H1 (cell line): ENCODE measurements around the gene SCMH1. TPM values are rescaled to one million over a fixed set of nuclear protein-coding genes. Genes with fewer than 3 reads are reported as not detected.
"Not testable (repeated sequence)": the region's sequence is repeated elsewhere in the genome, so short reads cannot be mapped to it uniquely, and the experiment has no call there.

Source experiments
- CTCF ChIA-PET: fragments of 300-600 bp; sonication (Branson Sonifier 250); formaldehyde crosslinking; loops from one replicate; lab custom pipeline; 2021; ENCODE audit not compliant: partially characterized antibody; lab: Charles Lee
- POLR2A ChIA-PET: fragments of 300-600 bp; sonication (Branson Sonifier 250); formaldehyde crosslinking; loops from one replicate; lab custom pipeline; 2021; ENCODE audit warnings: inconsistent platforms; ENCODE audit not compliant: partially characterized antibody; lab: Charles Lee
- DNase-seq, 2 experiments: peaks; one replicate each; pipeline versions ENCODE4 v3.0.0 to v3.0.0-alpha.2; 2010 to 2022; ENCODE audit warnings: low spot score in 2 of 2, low read depth in 1 of 2, mixed read lengths in 1 of 2
- FAIRE-seq: peaks from 2 replicates; lab custom pipeline; 2011; peaks lifted over from hg19 to GRCh38; lab: Jason Lieb, UNC
- H2AFZ ChIP-seq: 2 replicates; pipeline ENCODE4 v1.8.1; 2012; ENCODE audit warnings: low read length, inconsistent platforms
- H2AK5ac ChIP-seq: 2 replicates; pipeline ENCODE4 v1.6.1; 2013; ENCODE audit warnings: low read depth, low read length
- H2BK120ac ChIP-seq: replicated peaks from 2 replicates; pipeline ENCODE3; 2013; ENCODE audit warnings: low read depth, low read length, inconsistent platforms
- H2BK12ac ChIP-seq: 2 replicates; pipeline ENCODE4 v1.6.1; 2013; ENCODE audit warnings: low read depth, low read length
- H2BK15ac ChIP-seq: 2 replicates; pipeline ENCODE4 v1.6.1; 2013; ENCODE audit warnings: low read length
- H2BK20ac ChIP-seq: 2 replicates; pipeline ENCODE4 v1.6.1; 2013; ENCODE audit warnings: low read length
- H2BK5ac ChIP-seq: 2 replicates; pipeline ENCODE4 v1.6.1; 2013; ENCODE audit warnings: low read depth, low read length
- H3K14ac ChIP-seq: 2 replicates; pipeline ENCODE4 v1.6.1; 2013; ENCODE audit warnings: inconsistent platforms; ENCODE audit not compliant: insufficient read length
- H3K18ac ChIP-seq: 2 replicates; pipeline ENCODE4 v1.6.1; 2013; ENCODE audit warnings: low read length; ENCODE audit errors: extremely low read depth
- H3K23ac ChIP-seq: 2 replicates; pipeline ENCODE4 v1.6.1; 2013; ENCODE audit warnings: inconsistent platforms; ENCODE audit not compliant: insufficient read length
- H3K23me2 ChIP-seq: 2 replicates; pipeline ENCODE4 v1.6.1; 2013; ENCODE audit warnings: low read depth, low read length
- H3K27ac ChIP-seq: 2 replicates; pipeline ENCODE4 v1.6.1; 2011; ENCODE audit warnings: low read depth, low read length, inconsistent platforms
- H3K27me3 ChIP-seq, 4 experiments: replicated peaks in 1 of 4; 1 replicate in 1 of 4; 2 replicates in 3 of 4; pipeline versions ENCODE4 v1.6.1 to v1.8.1; 2011 to 2013; ENCODE audit warnings: low read length in 3 of 4, mild to moderate bottlenecking in 3 of 4, inconsistent platforms in 2 of 4, mixed read lengths in 2 of 4, moderate library complexity in 1 of 4; ENCODE audit not compliant: control insufficient read depth in 3 of 4, insufficient read depth in 3 of 4; ENCODE audit errors: extremely low read depth in 1 of 4
- H3K36me3 ChIP-seq, 4 experiments: 2 replicates each; pipeline versions ENCODE4 v1.6.1 to v1.8.1; 2011 to 2013; ENCODE audit warnings: mild to moderate bottlenecking in 4 of 4, low read length in 3 of 4, moderate library complexity in 2 of 4, control low read depth in 1 of 4, inconsistent platforms in 1 of 4; ENCODE audit not compliant: insufficient read depth in 4 of 4, control insufficient read depth in 2 of 4
- H3K4ac ChIP-seq: replicated peaks from 2 replicates; pipeline ENCODE3; 2013; ENCODE audit warnings: low read length, low read depth, mixed read lengths, inconsistent platforms; ENCODE audit not compliant: insufficient read length
- H3K4me1 ChIP-seq, 4 experiments: replicated peaks in 1 of 4; 1 replicate in 1 of 4; 2 replicates in 3 of 4; pipeline versions ENCODE4 v1.6.1 to v1.8.1; 2011 to 2013; ENCODE audit warnings: low read length in 3 of 4, inconsistent platforms in 2 of 4, mixed read lengths in 1 of 4; ENCODE audit not compliant: insufficient read depth in 4 of 4, control insufficient read depth in 3 of 4
- H3K4me2 ChIP-seq, 2 experiments: 2 replicates each; pipeline versions ENCODE4 v1.6.1 to v1.8.1; 2011 to 2013; ENCODE audit warnings: low read depth in 2 of 2, low read length in 2 of 2, control low read depth in 1 of 2, inconsistent platforms in 1 of 2, mild to moderate bottlenecking in 1 of 2; ENCODE audit not compliant: insufficient read depth in 1 of 2
- H3K4me3 ChIP-seq, 4 experiments: fragments of 200-600, 300-600 bp in 1 of 4; sonication (generic), shearing (Covaris generic), sonication (Bioruptor Twin) in 1 of 4; 2 replicates each; pipeline versions ENCODE4 v1.5.1 to v1.8.1; 2011 to 2016; ENCODE audit warnings: low read length in 4 of 4, low read depth in 3 of 4, control low read depth in 2 of 4, inconsistent platforms in 2 of 4, mild to moderate bottlenecking in 2 of 4, mixed read lengths in 1 of 4, moderate library complexity in 1 of 4; ENCODE audit not compliant: insufficient read depth in 2 of 4; ENCODE audit errors: extremely low read depth in 1 of 4
- H3K56ac ChIP-seq: replicated peaks from 2 replicates; pipeline ENCODE3; 2013; ENCODE audit warnings: low read depth, mild to moderate bottlenecking, mixed read lengths, low read length, inconsistent platforms; ENCODE audit not compliant: insufficient read length
- H3K79me1 ChIP-seq: 2 replicates; pipeline ENCODE4 v1.6.1; 2013; ENCODE audit warnings: low read depth, low read length, control low read depth
- H3K79me2 ChIP-seq, 2 experiments: 2 replicates each; pipeline versions ENCODE4 v1.6.1 to v1.8.1; 2012 to 2013; ENCODE audit warnings: low read length in 2 of 2, mild to moderate bottlenecking in 2 of 2, inconsistent platforms in 1 of 2; ENCODE audit not compliant: insufficient read depth in 2 of 2, control insufficient read depth in 1 of 2
- H3K9ac ChIP-seq, 4 experiments: replicated peaks in 1 of 4; 1 replicate in 1 of 4; 2 replicates in 3 of 4; pipeline versions ENCODE4 v1.6.1 to v1.8.1; 2011 to 2013; ENCODE audit warnings: low read depth in 3 of 4, low read length in 3 of 4, control low read depth in 2 of 4, mild to moderate bottlenecking in 2 of 4, moderate library complexity in 2 of 4, inconsistent platforms in 1 of 4; ENCODE audit errors: extremely low read depth in 1 of 4
- H3K9me3 ChIP-seq, 2 experiments: 2 replicates each; pipeline versions ENCODE4 v1.6.1 to v1.8.1; 2012 to 2013; ENCODE audit warnings: mild to moderate bottlenecking in 2 of 2, moderate library complexity in 2 of 2, control low read depth in 1 of 2, inconsistent platforms in 1 of 2, low read depth in 1 of 2, low read length in 1 of 2, mixed read lengths in 1 of 2; ENCODE audit not compliant: insufficient read depth in 2 of 2
- H4K20me1 ChIP-seq, 2 experiments: replicated peaks in 1 of 2; 2 replicates each; pipeline versions ENCODE3 to v1.8.1; 2011 to 2013; ENCODE audit warnings: inconsistent platforms in 2 of 2, low read length in 2 of 2, mild to moderate bottlenecking in 1 of 2; ENCODE audit not compliant: insufficient read depth in 2 of 2, control insufficient read depth in 1 of 2
- H4K5ac ChIP-seq: 2 replicates; pipeline ENCODE4 v1.6.1; 2013; ENCODE audit warnings: low read length, low read depth, mixed read lengths, inconsistent platforms; ENCODE audit not compliant: insufficient read length
- H4K8ac ChIP-seq: 2 replicates; pipeline ENCODE4 v1.8.0; 2013; ENCODE audit warnings: mild to moderate bottlenecking, moderate library complexity, low read length, inconsistent platforms; ENCODE audit not compliant: insufficient read depth; ENCODE audit errors: extremely low read depth
- H4K91ac ChIP-seq: replicated peaks from 2 replicates; pipeline ENCODE3; 2013; ENCODE audit warnings: low read length, mixed read lengths, inconsistent platforms; ENCODE audit not compliant: insufficient read length
- WGBS, 2 experiments: shearing (Covaris generic) in 1 of 2; methylation state at CpG; one replicate each; pipeline versions ENCODE4 v1.1.6 to v1.1.7; 2013 to 2015; ENCODE audit warnings: low lambda C conversion rate in 2 of 2, mixed read lengths in 2 of 2, inconsistent platforms in 1 of 2, low coverage in 1 of 2, missing lambda C conversion rate in 1 of 2; ENCODE audit not compliant: insufficient replicate concordance in 2 of 2, insufficient coverage in 1 of 2, insufficient read length in 1 of 2; ENCODE audit errors: extremely low coverage in 1 of 2, missing lambda C conversion rate in 1 of 2; 5-methylcytosine and 5-hydroxymethylcytosine counted together
- polyA plus RNA-seq, 7 experiments: library from polyadenylated mRNA; depleted of rRNA in 3 of 7; stranded (reverse) in 5 of 7; unstranded in 2 of 7; fragments of >200 nt in 5 of 7; fragments of 200-250 nt in 2 of 7; gene quantifications; 1 replicate in 5 of 7; 2 replicates in 1 of 7; 4 replicates in 1 of 7; pipeline versions ENCODE4 v1.2.1 to v1.2.3, GENCODE V29; 2011 to 2013; ENCODE audit warnings: missing spikeins in 2 of 7, mixed read lengths in 2 of 7
- total RNA-seq: library from RNA; stranded (reverse); fragmentation: NEBNext Ultra II Directional; extraction: Animal tissue kit (Norgen Biotek cat#: 25700); gene quantifications from 2 replicates; pipeline ENCODE4 v1.2.1, GENCODE V29; 2021

SCMH1 gene
- total and polyA plus RNA-seq, 2 of the 8 experiments (the other 6 are each of a cell fraction or from before 2014, with no cell fraction given): 16.6 to 30.7 TPM

DNA sequence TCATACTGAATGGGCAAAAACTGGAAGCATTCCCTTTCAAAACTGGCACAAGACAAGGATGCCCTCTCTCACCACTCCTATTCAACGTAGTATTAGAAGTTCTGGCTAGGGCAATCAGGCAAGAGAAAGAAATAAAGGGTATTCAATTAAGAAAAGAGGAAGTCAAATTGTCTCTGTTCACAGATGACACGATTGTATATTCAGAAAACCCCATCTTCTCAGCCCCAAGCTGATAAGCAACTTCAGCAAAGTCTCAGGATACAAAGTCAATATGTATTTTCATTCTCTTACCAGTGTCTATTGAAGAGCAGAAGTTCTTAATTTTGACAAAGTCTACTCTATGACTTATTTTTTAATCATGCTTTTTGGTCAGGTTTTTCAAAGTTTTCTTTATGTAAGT is 107.8 kb downstream of the SCMH1 start:
- H4K91ac ChIP-seq, H3K36me3 ChIP-seq, H2BK12ac ChIP-seq, H3K27me3 ChIP-seq, H3K56ac ChIP-seq, H3K4me2 ChIP-seq, H4K8ac ChIP-seq, H3K18ac ChIP-seq, H4K5ac ChIP-seq, H3K14ac ChIP-seq, H3K27ac ChIP-seq, H3K79me2 ChIP-seq, H2AFZ ChIP-seq, H3K4me1 ChIP-seq, H3K79me1 ChIP-seq, H4K20me1 ChIP-seq, H3K23me2 ChIP-seq, H2BK15ac ChIP-seq, H3K23ac ChIP-seq, FAIRE-seq, H2AK5ac ChIP-seq, H3K9me3 ChIP-seq, H3K4me3 ChIP-seq, POLR2A ChIA-PET, DNase-seq, H2BK20ac ChIP-seq, H3K4ac ChIP-seq, H2BK120ac ChIP-seq, H2BK5ac ChIP-seq, H3K9ac ChIP-seq: not testable (repeated sequence)
- CTCF ChIA-PET: interaction anchor here (1.3 to 1.5 kb wide), 2 partner anchors 17 to 22 kb away, joined by 3 to 5 read pairs; no protein-coding TSS in a partner anchor
- WGBS, 2 experiments: 85% methylated on average over 2 of the region's 2 CpGs; no CpG with 5 or more reads in 1 of the 2 experiments
